Measurements from ENCODE around the gene NSRP1.

GRCh38 chr17:30197416-30197815 is 80.8 kb downstream of the NSRP1 start:
- TF ChIP-seq POLR2AphosphoS5 (IDR thresholded peaks at IDR 0.05), result peak in 1 of 3 donors; percentile 19
- TF ChIP-seq POLR2A (IDR thresholded peaks at IDR 0.05), result no peak
- no peak for TF ChIP-seq CTCF (IDR thresholded peaks at IDR 0.05 in 8 of 11, conservative IDR thresholded peaks at IDR 0.05 in 3 of 11)
